Neural cell (in vitro differentiated cells): ENCODE results near the gene GRAMD2A. TPM values are rescaled to one million over a fixed set of nuclear protein-coding genes. Genes with fewer than 3 reads are reported as not detected.

ENCODE experiments used
- H2AFZ ChIP-seq: fragments of 200-600, 300-800 bp; sonication (generic), shearing (Covaris generic); 2 replicates; pipeline ENCODE4 v1.6.0; 2014; ENCODE audit warnings: low read depth, mild to moderate bottlenecking, antibody characterized with exemption, low read length, moderate library complexity
- H3F3A ChIP-seq: fragments of 200-600 bp; shearing (Covaris generic); 2 replicates; pipeline ENCODE4 v1.6.1; 2016; ENCODE audit warnings: mild to moderate bottlenecking, moderate library complexity, mixed read lengths, antibody characterized with exemption, low read length; ENCODE audit not compliant: insufficient read depth, poor library complexity, severe bottlenecking
- H3K27ac ChIP-seq: fragments of 200-600, 300-800 bp; sonication (generic), shearing (Covaris generic); 2 replicates; pipeline ENCODE4 v1.5.1; 2014; ENCODE audit warnings: mild to moderate bottlenecking, low read length, moderate library complexity
- H3K27me3 ChIP-seq: fragments of 300-800, 200-600 bp; sonication (generic), shearing (Covaris generic); 2 replicates; pipeline ENCODE4 v1.6.0; 2014; ENCODE audit warnings: mild to moderate bottlenecking, low read depth, low read length, moderate library complexity; ENCODE audit not compliant: insufficient read depth
- H3K36me3 ChIP-seq: fragments of 300-800, 200-600 bp; sonication (generic), shearing (Covaris generic); 2 replicates; pipeline ENCODE4 v1.5.1; 2014; ENCODE audit warnings: mild to moderate bottlenecking, antibody characterized with exemption, low read length, moderate library complexity; ENCODE audit not compliant: insufficient read depth
- H3K4me2 ChIP-seq: fragments of 300-800, 200-600 bp; sonication (generic), shearing (Covaris generic); 2 replicates; pipeline ENCODE4 v1.6.0; 2014; ENCODE audit warnings: mild to moderate bottlenecking, low read length
- H3K4me3 ChIP-seq: fragments of 300-800, 200-600 bp; sonication (generic), shearing (Covaris generic); 2 replicates; pipeline ENCODE4 v1.5.1; 2014; ENCODE audit warnings: mild to moderate bottlenecking, low read length, moderate library complexity
- H3K79me2 ChIP-seq: fragments of 200-600 bp; shearing (Covaris generic); replicated peaks from 2 replicates; pipeline ENCODE4 v1.6.0; 2014; ENCODE audit warnings: mild to moderate bottlenecking, low read length, moderate library complexity; ENCODE audit not compliant: insufficient read depth
- H3K9ac ChIP-seq: fragments of 300-800, 200-600 bp; sonication (generic), shearing (Covaris generic); 2 replicates; pipeline ENCODE4 v1.6.1; 2016; ENCODE audit warnings: mild to moderate bottlenecking, low read length, mixed read lengths
- H3K9me2 ChIP-seq: fragments of 200-600 bp; shearing (Covaris generic); 2 replicates; pipeline ENCODE4 v1.6.1; 2016; ENCODE audit warnings: mild to moderate bottlenecking, low read length, mixed read lengths; ENCODE audit not compliant: insufficient read depth
- H3K9me3 ChIP-seq: fragments of 200-600, 300-800 bp; sonication (generic), shearing (Covaris generic); 2 replicates; pipeline ENCODE4 v1.6.1; 2016; ENCODE audit warnings: mild to moderate bottlenecking, mixed run types, low read length, moderate library complexity, mixed read lengths
- H4K20me1 ChIP-seq: fragments of 200-600 bp; shearing (Covaris generic); 2 replicates; pipeline ENCODE4 v1.6.1; 2016; ENCODE audit warnings: mild to moderate bottlenecking, mixed run types; ENCODE audit not compliant: insufficient read depth
- EP300 ChIP-seq: fragments of 450-650 bp; conservative IDR thresholded peaks from 2 replicates; pipeline ENCODE4 v1.6.1; 2014; ENCODE audit warnings: antibody characterized with exemption, mild to moderate bottlenecking, moderate library complexity; ENCODE audit not compliant: poor library complexity, severe bottlenecking
- EZH2 ChIP-seq: fragments of 200-600, 300-800 bp; shearing (Covaris generic), sonication (generic); IDR thresholded peaks from 2 replicates; pipeline ENCODE4 v1.6.1; 2014; ENCODE audit warnings: antibody characterized with exemption, low read length, borderline replicate concordance, mild to moderate bottlenecking; ENCODE audit not compliant: insufficient read depth, poor library complexity, severe bottlenecking
- MXI1 ChIP-seq: fragments of 450-650 bp; conservative IDR thresholded peaks from 2 replicates; pipeline ENCODE4 v1.6.1; 2014; ENCODE audit warnings: antibody characterized with exemption, mild to moderate bottlenecking; ENCODE audit not compliant: poor library complexity, severe bottlenecking
- POLR2AphosphoS5 ChIP-seq: IDR thresholded peaks from 2 replicates; pipeline ENCODE4 v1.6.1; 2012
- RAD21 ChIP-seq: fragments of 450-650 bp; conservative IDR thresholded peaks from 2 replicates; pipeline ENCODE4 v1.6.1; 2014; ENCODE audit warnings: antibody characterized with exemption, mild to moderate bottlenecking, moderate library complexity
- SMC3 ChIP-seq: fragments of 450-650 bp; conservative IDR thresholded peaks from 2 replicates; pipeline ENCODE4 v1.6.1; 2014; ENCODE audit warnings: antibody characterized with exemption, mild to moderate bottlenecking, moderate library complexity; ENCODE audit not compliant: poor library complexity
- TAF1 ChIP-seq: IDR thresholded peaks from 2 replicates; pipeline ENCODE4 v1.6.1; 2012; ENCODE audit warnings: low read depth
- polyA plus RNA-seq: library from polyadenylated mRNA; depleted of rRNA; stranded (reverse); fragments of >200 nt; gene quantifications from 2 replicates; pipeline ENCODE4 v1.2.3, GENCODE V29; 2014
- TF ChIP-seq, protein P1 (sequence below): fragments of 450-650 bp; IDR thresholded peaks from 2 replicates; pipeline ENCODE4 v1.5.1; 2014; ENCODE audit warnings: antibody characterized with exemption, mild to moderate bottlenecking, moderate library complexity; ENCODE audit not compliant: poor library complexity, severe bottlenecking
- TF ChIP-seq, protein P2 (sequence below): IDR thresholded peaks from 2 replicates; pipeline ENCODE4 v1.6.1; 2012; ENCODE audit warnings: borderline replicate concordance

GRAMD2A gene
- polyA plus RNA-seq, 1 donor from 2014 or later = 1.9 TPM

DNA sequence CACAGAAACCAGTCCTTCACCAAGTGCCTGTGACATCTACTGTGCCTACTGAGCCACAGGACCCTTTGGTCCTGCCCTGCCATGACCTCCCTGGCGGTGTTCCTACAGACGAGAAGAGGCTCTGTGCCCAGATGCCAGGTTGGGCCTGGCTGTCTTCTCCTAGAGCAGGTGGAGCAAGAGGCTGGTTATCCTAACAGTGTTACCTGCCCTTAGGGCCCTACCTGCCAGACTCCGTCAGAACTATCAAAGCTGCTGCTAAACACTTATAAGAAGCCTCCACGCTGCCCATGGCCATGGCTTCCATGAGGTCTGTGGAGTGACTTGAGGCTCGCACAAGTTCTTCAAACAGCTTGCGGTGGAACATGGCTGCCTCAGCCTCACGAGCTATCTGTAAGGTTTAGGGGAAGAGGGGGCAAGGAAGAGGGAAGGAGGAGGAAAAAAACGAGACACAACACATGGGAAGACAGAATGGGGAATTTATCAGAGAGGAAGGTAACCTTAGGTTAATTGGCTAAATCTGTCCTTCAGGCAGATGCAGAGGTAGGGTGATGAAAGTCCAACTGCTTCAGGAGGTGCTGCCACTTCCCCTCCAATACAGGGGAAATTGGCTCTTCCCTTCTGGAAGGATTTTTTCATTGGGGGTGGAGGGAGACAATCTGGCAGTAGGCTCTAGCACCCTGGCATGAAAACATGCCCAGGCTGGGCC is 5.4 kb upstream of the GRAMD2A start:
- H3K36me3 ChIP-seq = peaks cover 11% of the 10 kb centered on the region
- no peak overlapping the region for H3K4me3 ChIP-seq
- no peak overlapping the region for H3K27ac ChIP-seq
- no peak overlapping the region for H3K9ac ChIP-seq
- H3K27me3 ChIP-seq = peaks cover 8% of the 10 kb centered on the region
- no peaks in the 10 kb centered on the region for H3F3A ChIP-seq
- H3K4me2 ChIP-seq = no peak overlapping the region
- H3K9me3 ChIP-seq = no peaks in the 10 kb centered on the region
- no peaks in the 10 kb centered on the region for H3K79me2 ChIP-seq
- TF ChIP-seq POLR2AphosphoS5 (no peak), EP300 (no peak), EZH2 (no peak), TAF1 (no peak), SMC3 (no peak), RAD21 (no peak), MXI1 (no peak)
- TF ChIP-seq, protein P1, sequence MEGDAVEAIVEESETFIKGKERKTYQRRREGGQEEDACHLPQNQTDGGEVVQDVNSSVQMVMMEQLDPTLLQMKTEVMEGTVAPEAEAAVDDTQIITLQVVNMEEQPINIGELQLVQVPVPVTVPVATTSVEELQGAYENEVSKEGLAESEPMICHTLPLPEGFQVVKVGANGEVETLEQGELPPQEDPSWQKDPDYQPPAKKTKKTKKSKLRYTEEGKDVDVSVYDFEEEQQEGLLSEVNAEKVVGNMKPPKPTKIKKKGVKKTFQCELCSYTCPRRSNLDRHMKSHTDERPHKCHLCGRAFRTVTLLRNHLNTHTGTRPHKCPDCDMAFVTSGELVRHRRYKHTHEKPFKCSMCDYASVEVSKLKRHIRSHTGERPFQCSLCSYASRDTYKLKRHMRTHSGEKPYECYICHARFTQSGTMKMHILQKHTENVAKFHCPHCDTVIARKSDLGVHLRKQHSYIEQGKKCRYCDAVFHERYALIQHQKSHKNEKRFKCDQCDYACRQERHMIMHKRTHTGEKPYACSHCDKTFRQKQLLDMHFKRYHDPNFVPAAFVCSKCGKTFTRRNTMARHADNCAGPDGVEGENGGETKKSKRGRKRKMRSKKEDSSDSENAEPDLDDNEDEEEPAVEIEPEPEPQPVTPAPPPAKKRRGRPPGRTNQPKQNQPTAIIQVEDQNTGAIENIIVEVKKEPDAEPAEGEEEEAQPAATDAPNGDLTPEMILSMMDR = no peak
- TF ChIP-seq, protein P2, sequence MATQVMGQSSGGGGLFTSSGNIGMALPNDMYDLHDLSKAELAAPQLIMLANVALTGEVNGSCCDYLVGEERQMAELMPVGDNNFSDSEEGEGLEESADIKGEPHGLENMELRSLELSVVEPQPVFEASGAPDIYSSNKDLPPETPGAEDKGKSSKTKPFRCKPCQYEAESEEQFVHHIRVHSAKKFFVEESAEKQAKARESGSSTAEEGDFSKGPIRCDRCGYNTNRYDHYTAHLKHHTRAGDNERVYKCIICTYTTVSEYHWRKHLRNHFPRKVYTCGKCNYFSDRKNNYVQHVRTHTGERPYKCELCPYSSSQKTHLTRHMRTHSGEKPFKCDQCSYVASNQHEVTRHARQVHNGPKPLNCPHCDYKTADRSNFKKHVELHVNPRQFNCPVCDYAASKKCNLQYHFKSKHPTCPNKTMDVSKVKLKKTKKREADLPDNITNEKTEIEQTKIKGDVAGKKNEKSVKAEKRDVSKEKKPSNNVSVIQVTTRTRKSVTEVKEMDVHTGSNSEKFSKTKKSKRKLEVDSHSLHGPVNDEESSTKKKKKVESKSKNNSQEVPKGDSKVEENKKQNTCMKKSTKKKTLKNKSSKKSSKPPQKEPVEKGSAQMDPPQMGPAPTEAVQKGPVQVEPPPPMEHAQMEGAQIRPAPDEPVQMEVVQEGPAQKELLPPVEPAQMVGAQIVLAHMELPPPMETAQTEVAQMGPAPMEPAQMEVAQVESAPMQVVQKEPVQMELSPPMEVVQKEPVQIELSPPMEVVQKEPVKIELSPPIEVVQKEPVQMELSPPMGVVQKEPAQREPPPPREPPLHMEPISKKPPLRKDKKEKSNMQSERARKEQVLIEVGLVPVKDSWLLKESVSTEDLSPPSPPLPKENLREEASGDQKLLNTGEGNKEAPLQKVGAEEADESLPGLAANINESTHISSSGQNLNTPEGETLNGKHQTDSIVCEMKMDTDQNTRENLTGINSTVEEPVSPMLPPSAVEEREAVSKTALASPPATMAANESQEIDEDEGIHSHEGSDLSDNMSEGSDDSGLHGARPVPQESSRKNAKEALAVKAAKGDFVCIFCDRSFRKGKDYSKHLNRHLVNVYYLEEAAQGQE = no peak
- no peaks in the 10 kb centered on the region for H4K20me1 ChIP-seq
- H3K9me2 ChIP-seq = no peaks in the 10 kb centered on the region
- H2AFZ ChIP-seq = no peak overlapping the region

DNA sequence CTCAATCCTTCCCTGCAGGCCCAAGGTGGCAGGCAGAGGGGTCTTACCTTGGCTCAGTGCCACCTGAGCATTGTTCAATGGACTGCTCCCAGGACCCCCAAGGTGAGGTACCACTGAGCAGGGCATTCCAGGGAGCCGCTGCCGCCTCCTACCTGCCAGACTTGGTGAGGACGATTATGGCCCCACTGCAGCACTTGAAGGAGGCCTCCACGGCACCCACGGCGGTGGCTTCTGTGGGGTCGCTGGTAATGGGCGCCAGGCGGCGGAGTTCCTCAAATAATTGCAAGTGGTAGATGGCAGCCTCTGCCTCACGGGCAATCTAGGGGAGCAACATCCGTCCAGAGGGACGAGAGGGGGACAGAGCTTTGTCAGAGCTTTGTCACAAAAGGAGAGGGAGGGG is 4.7 kb upstream of the GRAMD2A start:
- H2AFZ ChIP-seq = no peak overlapping the region
- no peak overlapping the region for H3K4me2 ChIP-seq
- H3K4me3 ChIP-seq = no peak overlapping the region
- H3K9me2 ChIP-seq = no peaks in the 10 kb centered on the region
- peaks cover 6% of the 10 kb centered on the region for H3K36me3 ChIP-seq
- H3K79me2 ChIP-seq = no peaks in the 10 kb centered on the region
- no peaks in the 10 kb centered on the region for H3F3A ChIP-seq
- no peaks in the 10 kb centered on the region for H4K20me1 ChIP-seq
- H3K9me3 ChIP-seq = no peaks in the 10 kb centered on the region
- no peak overlapping the region for H3K27ac ChIP-seq
- no peak overlapping the region for H3K9ac ChIP-seq
- peaks cover 13% of the 10 kb centered on the region for H3K27me3 ChIP-seq
- TF ChIP-seq EZH2 (no peak), MXI1 (no peak)
